Measurements from ENCODE around the gene TCEANC2.

DNA sequence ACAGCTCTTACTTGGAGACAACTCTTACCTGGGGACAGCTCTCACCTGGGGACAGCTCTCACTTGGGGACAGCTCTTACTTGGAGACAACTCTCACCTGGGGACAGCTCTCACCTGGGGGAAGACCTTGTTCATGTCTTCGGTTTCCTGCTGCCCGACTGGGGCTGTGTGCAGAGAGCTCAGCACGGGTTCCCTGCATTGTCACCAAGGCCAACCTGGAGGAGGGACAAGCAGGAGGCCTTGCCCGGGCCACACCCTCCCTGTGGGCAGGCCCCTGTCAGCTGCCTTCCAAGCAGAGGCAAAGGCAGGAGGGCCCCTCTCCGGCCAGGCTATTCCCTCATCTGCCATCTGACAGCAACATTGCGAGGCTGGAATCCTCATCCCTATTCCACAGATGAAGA is 35.4 kb upstream of the TCEANC2 start, which contains the start of gene LDLRAD1:
- TF ChIP-seq, protein P1, sequence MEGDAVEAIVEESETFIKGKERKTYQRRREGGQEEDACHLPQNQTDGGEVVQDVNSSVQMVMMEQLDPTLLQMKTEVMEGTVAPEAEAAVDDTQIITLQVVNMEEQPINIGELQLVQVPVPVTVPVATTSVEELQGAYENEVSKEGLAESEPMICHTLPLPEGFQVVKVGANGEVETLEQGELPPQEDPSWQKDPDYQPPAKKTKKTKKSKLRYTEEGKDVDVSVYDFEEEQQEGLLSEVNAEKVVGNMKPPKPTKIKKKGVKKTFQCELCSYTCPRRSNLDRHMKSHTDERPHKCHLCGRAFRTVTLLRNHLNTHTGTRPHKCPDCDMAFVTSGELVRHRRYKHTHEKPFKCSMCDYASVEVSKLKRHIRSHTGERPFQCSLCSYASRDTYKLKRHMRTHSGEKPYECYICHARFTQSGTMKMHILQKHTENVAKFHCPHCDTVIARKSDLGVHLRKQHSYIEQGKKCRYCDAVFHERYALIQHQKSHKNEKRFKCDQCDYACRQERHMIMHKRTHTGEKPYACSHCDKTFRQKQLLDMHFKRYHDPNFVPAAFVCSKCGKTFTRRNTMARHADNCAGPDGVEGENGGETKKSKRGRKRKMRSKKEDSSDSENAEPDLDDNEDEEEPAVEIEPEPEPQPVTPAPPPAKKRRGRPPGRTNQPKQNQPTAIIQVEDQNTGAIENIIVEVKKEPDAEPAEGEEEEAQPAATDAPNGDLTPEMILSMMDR (IDR thresholded peaks at IDR 0.05), result no peak
- peak in 1 of 2 donors; percentile 34 for TF ChIP-seq POLR2A (IDR thresholded peaks at IDR 0.05)
